ENCODE results near the gene SHD. TPM values are rescaled to one million over a fixed set of nuclear protein-coding genes. Genes with fewer than 3 reads are reported as not detected.
A peak's percentile ranks its signal among the peaks of the same experiment; 100 is the strongest.

SHD gene
- total and polyA plus RNA-seq, 2 experiments from 2014 or later, result 1.8 to 8.0 TPM

- DNase-seq (ENCODE audit: low spot score) (no peak), ATAC-seq (peak; percentile 65; the same call in 2 of the 3 replicates)
- Histone ChIP-seq H3K79me2 (replicated peaks; ENCODE audit: insufficient read depth) (no peaks in the 10 kb centered on the region), H2AFZ (peak overlapping the region; percentile 92), H3K36me3 (ENCODE audit: insufficient read depth) (no peaks in the 10 kb centered on the region), H3F3A (replicated peaks; ENCODE audit: low read depth) (peaks cover 5% of the 10 kb centered on the region; the same call in 1 of the 2 replicates), H3K9me2 (ENCODE audit: insufficient read depth) (no peaks in the 10 kb centered on the region), H3K27ac (ENCODE audit: low read depth) (no peak overlapping the region), H3K4me2 (peak overlapping the region; percentile 95), H3K4me1 (ENCODE audit: insufficient read depth) (peaks cover 4% of the 10 kb centered on the region; the same call in 1 of the 2 replicates), H3K27me3 (ENCODE audit: insufficient read depth) (peaks cover 44% of the 10 kb centered on the region), H4K20me1 (replicated peaks; ENCODE audit: insufficient read depth) (no peaks in the 10 kb centered on the region), H3K4me3 (peak overlapping the region; percentile 85)
- Mint-ChIP-seq H3K27me3 (ENCODE audit: insufficient read depth, low read depth, poor library complexity) (peaks cover 38% of the 10 kb centered on the region), H3K4me1 (peaks cover 4% of the 10 kb centered on the region; the same call in 2 of the 3 replicates), H3K36me3 (ENCODE audit: low read depth) (no peaks in the 10 kb centered on the region), H3K9me3 (no peaks in the 10 kb centered on the region), H3K27ac (no peak overlapping the region), H3K4me3 (peak overlapping the region; percentile 80)
- TF ChIP-seq JUNB (IDR thresholded peaks at IDR 0.05; ENCODE audit: unreplicated experiment) (no peak), ZNF462 (CRISPR knock-in tag; IDR thresholded peaks at IDR 0.05) (no peak), NANOG (IDR thresholded peaks at IDR 0.05; ENCODE audit: borderline replicate concordance) (no peak), CREB1 (CRISPR knock-in tag; IDR thresholded peaks at IDR 0.05; ENCODE audit: low read depth) (no peak), STAT1 (IDR thresholded peaks at IDR 0.05; ENCODE audit: unreplicated experiment) (no peak), POLR2AphosphoS5 (IDR thresholded peaks at IDR 0.05; ENCODE audit: low read depth) (no peak), EZH2phosphoT487 (IDR thresholded peaks at IDR 0.05; ENCODE audit: unreplicated experiment) (no peak), ZNF331 (CRISPR knock-in tag; IDR thresholded peaks at IDR 0.05; ENCODE audit: low read depth) (no peak), EZH2 (IDR thresholded peaks at IDR 0.05; ENCODE audit: low read depth, unreplicated experiment) (no peak), ZNF114 (CRISPR knock-in tag; IDR thresholded peaks at IDR 0.05) (no peak), CTCF (conservative IDR thresholded peaks at IDR 0.05; ENCODE audit: low read depth in 2 of 2) (no peak), REST (IDR thresholded peaks at IDR 0.05; ENCODE audit: unreplicated experiment) (no peak), ETS1 (IDR thresholded peaks at IDR 0.05) (no peak)
Measured at GRCh38 chr19:4279267-4279529, 132 bp downstream of the SHD start.

Measured in GM23338 (cell line).